Body of pancreas (tissue), 4 donors: ENCODE results near the gene CPSF4. TPM values are rescaled to one million over a fixed set of nuclear protein-coding genes. Genes with fewer than 3 reads are reported as not detected.

Experiments
- ATAC-seq: fragments of 150-250 bp; one replicate; pipeline ENCODE4 v1.9.1; 2016
- DNase-seq, 4 donors: peaks; one replicate each; pipeline ENCODE4 v3.0.0-alpha.2; 2019
- H3K27ac ChIP-seq, 4 donors: fragments of 200-600 bp; sonication (generic); 1 replicate in 3 of 4; 2 replicates in 1 of 4; pipeline versions ENCODE4 v1.5.1 to v1.6.1; 2016 to 2019; ENCODE audit warnings: mild to moderate bottlenecking in 1 of 4, mixed read lengths in 1 of 4, moderate library complexity in 1 of 4
- H3K27me3 ChIP-seq, 2 donors: fragments of 200-600 bp; sonication (generic); one replicate each; pipeline ENCODE4 v1.6.0; 2016; ENCODE audit warnings: mild to moderate bottlenecking in 1 of 2
- H3K36me3 ChIP-seq, 2 donors: fragments of 200-600 bp; sonication (generic); replicated peaks in 1 of 2; 2 replicates each; pipeline ENCODE4 v1.5.1; 2016; ENCODE audit warnings: low read depth in 2 of 2; ENCODE audit not compliant: insufficient read depth in 1 of 2
- H3K4me1 ChIP-seq: fragments of 200-600 bp; sonication (generic); one replicate; pipeline ENCODE4 v1.6.0; 2016
- H3K4me3 ChIP-seq, 2 donors: fragments of 200-600 bp; sonication (generic); 1 replicate in 1 of 2; 2 replicates in 1 of 2; pipeline ENCODE4 v1.5.1; 2016 to 2019
- H3K9me3 ChIP-seq, 3 donors: fragments of 200-600 bp; sonication (generic); 1 replicate in 2 of 3; 2 replicates in 1 of 3; pipeline ENCODE4 v1.5.1; 2016
- POLR2A ChIP-seq, 3 donors: fragments of 450-650 bp; IDR thresholded peaks; one replicate each; pipeline ENCODE4 v1.6.1; 2016; ENCODE audit warnings: antibody characterized with exemption in 3 of 3, mild to moderate bottlenecking in 2 of 3
- WGBS, 2 donors: methylation state at CpG; one replicate each; pipeline ENCODE4 v1.1.5; 2017; 5-methylcytosine and 5-hydroxymethylcytosine counted together
- intact Hi-C: fragments of 100-400 bp; cut with DNase I; formaldehyde crosslinking; loops from one replicate; pipeline ENCODE4 v1.15.1; 2023
- total RNA-seq, 2 donors: library from RNA; depleted of rRNA; stranded (reverse); fragments of >200 nt; gene quantifications; one replicate each; pipeline ENCODE4 v1.1.0, GENCODE V29; 2016
- TF ChIP-seq, protein P1 (sequence below), 7 experiments: fragments of 450-650 bp in 4 of 7; fragments of 200-600 bp in 3 of 7; sonication (generic) in 3 of 7; IDR thresholded peaks; one replicate each; pipeline ENCODE4 v1.5.1; 2016 to 2019; ENCODE audit warnings: antibody characterized with exemption in 7 of 7

The CPSF4 gene
- total RNA-seq, 2 donors from 2014 or later = 24.4 to 31.1 TPM

DNA sequence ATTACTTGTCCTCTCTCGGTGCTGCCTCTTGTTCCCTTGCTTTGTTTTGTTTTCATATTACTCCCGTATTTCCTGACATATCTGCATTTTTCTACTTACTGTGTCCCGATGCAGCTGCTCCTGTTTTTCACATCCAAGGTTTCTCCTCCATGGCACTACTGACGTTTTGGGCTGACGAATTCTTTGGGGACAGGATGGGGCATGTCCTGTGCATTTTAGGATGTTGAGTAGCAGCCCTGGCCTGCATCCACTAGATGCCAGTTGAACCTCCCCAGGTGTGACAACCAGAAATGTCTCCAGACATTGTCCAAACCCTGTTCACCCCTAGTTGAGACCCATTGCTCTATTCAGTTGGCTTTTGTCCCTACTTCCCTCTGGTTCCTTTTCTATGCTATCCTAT lies 46.4 kb downstream of the CPSF4 start:
- DNase-seq (no peak), ATAC-seq (no peak)
- TF ChIP-seq POLR2A (IDR thresholded peaks at IDR 0.05) = no peak
- TF ChIP-seq, protein P1, sequence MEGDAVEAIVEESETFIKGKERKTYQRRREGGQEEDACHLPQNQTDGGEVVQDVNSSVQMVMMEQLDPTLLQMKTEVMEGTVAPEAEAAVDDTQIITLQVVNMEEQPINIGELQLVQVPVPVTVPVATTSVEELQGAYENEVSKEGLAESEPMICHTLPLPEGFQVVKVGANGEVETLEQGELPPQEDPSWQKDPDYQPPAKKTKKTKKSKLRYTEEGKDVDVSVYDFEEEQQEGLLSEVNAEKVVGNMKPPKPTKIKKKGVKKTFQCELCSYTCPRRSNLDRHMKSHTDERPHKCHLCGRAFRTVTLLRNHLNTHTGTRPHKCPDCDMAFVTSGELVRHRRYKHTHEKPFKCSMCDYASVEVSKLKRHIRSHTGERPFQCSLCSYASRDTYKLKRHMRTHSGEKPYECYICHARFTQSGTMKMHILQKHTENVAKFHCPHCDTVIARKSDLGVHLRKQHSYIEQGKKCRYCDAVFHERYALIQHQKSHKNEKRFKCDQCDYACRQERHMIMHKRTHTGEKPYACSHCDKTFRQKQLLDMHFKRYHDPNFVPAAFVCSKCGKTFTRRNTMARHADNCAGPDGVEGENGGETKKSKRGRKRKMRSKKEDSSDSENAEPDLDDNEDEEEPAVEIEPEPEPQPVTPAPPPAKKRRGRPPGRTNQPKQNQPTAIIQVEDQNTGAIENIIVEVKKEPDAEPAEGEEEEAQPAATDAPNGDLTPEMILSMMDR (IDR thresholded peaks at IDR 0.05) = no peak
- no peaks in the 10 kb centered on the region for H3K9me3 ChIP-seq
- no peaks in the 10 kb centered on the region for H3K4me1 ChIP-seq
- no peak overlapping the region for H3K4me3 ChIP-seq
- no peak overlapping the region for H3K27ac ChIP-seq
- 82 to 83% methylated on average over 5 of the region's 5 CpGs for WGBS, 2 donors
- intact Hi-C loops = no loop called here
- peaks cover 0 to 3% of the 10 kb centered on the region in 2 donors for H3K36me3 ChIP-seq
- no peaks in the 10 kb centered on the region for H3K27me3 ChIP-seq

DNA sequence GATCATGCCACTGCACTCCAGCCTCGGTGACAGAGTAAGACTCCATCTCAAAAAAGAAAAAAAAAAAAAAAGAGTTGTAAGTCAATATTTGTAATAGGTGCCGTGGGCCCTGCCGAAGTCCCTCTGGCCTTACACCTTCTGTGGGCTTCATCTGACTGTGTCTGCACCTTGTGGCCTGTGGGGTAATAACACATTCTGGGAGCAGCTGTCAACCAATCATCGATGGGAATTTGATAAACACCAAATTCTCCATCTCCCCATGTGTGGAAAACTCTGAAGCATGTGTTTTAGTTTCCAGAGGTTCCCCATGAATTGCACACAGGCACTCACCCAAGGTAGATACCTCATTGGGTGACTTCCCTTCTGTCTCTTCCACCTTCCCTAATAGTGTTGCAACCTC lies 50.5 kb downstream of the CPSF4 start:
- TF ChIP-seq POLR2A (IDR thresholded peaks at IDR 0.05) = no peak
- TF ChIP-seq, protein P1 (IDR thresholded peaks at IDR 0.05) = no peak
- H3K4me1 ChIP-seq = no peaks in the 10 kb centered on the region
- 70 to 81% methylated on average over 4 of the region's 4 CpGs for WGBS, 2 donors
- peaks cover 10 to 15% of the 10 kb centered on the region in 2 donors for H3K36me3 ChIP-seq
- no peak overlapping the region for H3K27ac ChIP-seq
- DNase-seq = no peak
- H3K27me3 ChIP-seq = no peaks in the 10 kb centered on the region
- H3K4me3 ChIP-seq = no peak overlapping the region
- no peak for ATAC-seq
- H3K9me3 ChIP-seq = peaks cover 0 to 15% (median 5%) of the 10 kb centered on the region in 3 donors
- intact Hi-C loops = no loop called here

DNA sequence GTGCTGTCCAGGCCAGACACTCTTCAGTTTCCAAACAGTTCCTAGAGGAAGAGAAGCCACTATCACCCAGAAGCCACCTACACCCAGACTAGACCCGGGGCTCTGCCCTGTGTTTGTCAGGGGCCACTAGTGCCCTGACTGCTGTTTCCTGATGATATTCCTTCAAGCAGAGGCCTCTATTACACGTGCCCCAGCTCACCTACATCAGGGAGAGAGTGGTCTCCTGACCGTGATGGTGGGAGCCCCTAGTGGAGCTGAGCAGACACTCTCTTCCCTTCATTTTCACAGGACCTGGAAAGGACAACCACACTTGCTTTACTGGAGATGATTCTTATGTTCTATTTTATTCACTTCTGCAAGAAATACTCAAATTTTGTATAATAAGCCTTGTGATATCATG lies 52.1 kb downstream of the CPSF4 start:
- intact Hi-C loops = no loop called here
- no peak for ATAC-seq
- DNase-seq = no peak
- Histone ChIP-seq H3K27me3 (no peaks in the 10 kb centered on the region), H3K4me3 (no peak overlapping the region), H3K27ac (no peak overlapping the region), H3K4me1 (no peaks in the 10 kb centered on the region), H3K9me3 (peaks cover 0 to 17% (median 5%) of the 10 kb centered on the region in 3 donors), H3K36me3 (peaks cover 12 to 15% of the 10 kb centered on the region in 2 donors)
- WGBS, 2 donors = 53 to 63% methylated on average over 2 to 3 of the region's 3 CpGs
- no peak for TF ChIP-seq POLR2A (IDR thresholded peaks at IDR 0.05)
- TF ChIP-seq, protein P1 (IDR thresholded peaks at IDR 0.05) = no peak

DNA sequence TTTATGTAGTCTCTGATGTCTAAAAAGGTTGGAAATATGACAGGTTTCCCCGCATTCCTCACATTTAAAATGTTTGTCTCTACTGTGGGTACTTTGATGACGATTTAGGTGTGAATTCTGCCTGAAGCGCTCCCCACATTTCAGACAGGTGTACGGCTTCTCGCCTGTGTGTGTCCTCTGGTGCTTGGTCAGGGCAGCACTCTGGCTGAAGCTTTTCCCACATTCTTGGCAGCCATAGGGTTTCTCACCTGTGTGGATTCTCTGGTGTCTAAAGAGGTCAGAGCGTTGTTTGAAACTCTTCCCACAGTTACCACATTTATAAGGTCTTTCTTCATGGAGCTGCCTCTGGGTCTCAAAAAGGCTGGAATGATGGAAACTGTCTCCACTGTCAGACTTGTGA lies 55.1 kb downstream of the CPSF4 start:
- Histone ChIP-seq H3K9me3 (peaks cover 0 to 17% (median 5%) of the 10 kb centered on the region in 3 donors), H3K27me3 (no peaks in the 10 kb centered on the region), H3K4me3 (no peak overlapping the region), H3K36me3 (peaks cover 12 to 15% of the 10 kb centered on the region in 2 donors), H3K4me1 (peaks cover 15% of the 10 kb centered on the region), H3K27ac (no peak overlapping the region)
- DNase-seq (no peak), ATAC-seq (no peak)
- intact Hi-C loops = no loop called here
- WGBS, 2 donors = 95 to 96% methylated on average over 5 to 6 of the region's 6 CpGs
- no peak for TF ChIP-seq POLR2A (IDR thresholded peaks at IDR 0.05)
- TF ChIP-seq, protein P1 (IDR thresholded peaks at IDR 0.05) = no peak

DNA sequence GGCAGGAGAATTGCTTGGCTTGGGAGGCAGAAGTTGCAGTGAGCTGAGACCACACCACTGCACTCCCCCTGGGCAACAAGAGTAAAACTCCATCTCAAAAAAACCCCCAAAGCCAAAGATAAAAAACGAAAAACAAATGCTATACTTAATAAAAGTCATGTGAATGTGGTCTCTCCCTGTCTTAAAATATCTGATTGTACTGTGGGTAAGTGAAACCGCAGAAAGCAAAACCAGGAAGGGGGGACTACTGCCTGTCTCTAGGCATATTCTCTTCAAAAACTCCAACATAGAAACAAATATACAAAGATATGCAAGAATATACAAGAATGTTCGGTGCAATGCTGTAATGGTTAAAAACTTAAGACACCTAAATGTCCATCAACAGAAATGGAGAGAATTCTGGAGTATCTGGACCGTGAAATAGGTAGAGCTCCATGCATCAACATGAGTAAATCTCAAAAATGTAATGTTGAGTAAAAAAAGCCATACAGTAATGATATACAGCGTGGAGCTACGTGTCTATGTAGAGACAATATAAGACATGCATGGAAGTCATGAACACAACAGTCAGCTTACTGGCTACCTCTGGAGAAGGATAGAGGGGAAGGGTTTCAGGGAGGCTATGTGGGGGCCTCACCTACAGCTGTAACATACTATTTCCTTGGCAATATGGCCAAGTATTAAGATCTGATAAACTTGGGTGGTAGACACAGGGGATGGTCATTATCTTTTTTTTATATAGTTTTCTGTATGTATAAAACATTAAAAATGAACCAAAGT lies 59.2 kb downstream of the CPSF4 start:
- Histone ChIP-seq H3K36me3 (peaks cover 12 to 13% of the 10 kb centered on the region in 2 donors), H3K4me3 (no peak overlapping the region), H3K27ac (no peak overlapping the region), H3K9me3 (peaks cover 0 to 14% (median 5%) of the 10 kb centered on the region in 3 donors), H3K27me3 (no peaks in the 10 kb centered on the region), H3K4me1 (peaks cover 29% of the 10 kb centered on the region)
- WGBS, 2 donors = 64 to 81% methylated on average over 6 of the region's 6 CpGs
- ATAC-seq (no peak), DNase-seq (no peak)
- intact Hi-C loops = no loop called here
- TF ChIP-seq POLR2A (IDR thresholded peaks at IDR 0.05) = no peak
- TF ChIP-seq, protein P1 (IDR thresholded peaks at IDR 0.05) = no peak
